Dendritic cell treated with granulocyte-macrophage colony-stimulating factor and Interleukin-4, amounts not matched to agents 40 ng/mL and 50 ng/mL, for 4 days (primary cell): ENCODE measurements around the gene CALN1.

ENCODE experiments used
- H3K27ac Mint-ChIP-seq: one replicate; pipeline ENCODE4 v1.8.0; 2022; ENCODE audit warnings: mild to moderate bottlenecking, mixed read lengths
- H3K27me3 Mint-ChIP-seq: one replicate; pipeline ENCODE4 v1.8.0; 2022; ENCODE audit warnings: mild to moderate bottlenecking, mixed read lengths
- H3K36me3 Mint-ChIP-seq: one replicate; pipeline ENCODE4 v1.8.0; 2022; ENCODE audit warnings: low read depth, mixed read lengths
- H3K4me1 Mint-ChIP-seq: one replicate; pipeline ENCODE4 v1.8.0; 2022; ENCODE audit warnings: low read depth, mixed read lengths
- H3K4me3 Mint-ChIP-seq: one replicate; pipeline ENCODE4 v1.8.0; 2022; ENCODE audit warnings: mild to moderate bottlenecking, moderate library complexity, mixed read lengths
- H3K9me3 Mint-ChIP-seq: one replicate; pipeline ENCODE4 v1.8.0; 2022; ENCODE audit warnings: mixed read lengths
- intact Hi-C: fragments of 100-400 bp; cut with micrococcal nuclease; formaldehyde crosslinking; loops from one replicate; pipeline ENCODE4 v1.15.0; 2022

The CALN1 gene

GRCh38 chr7:72030994-72031667 is 381.0 kb downstream of the CALN1 start:
- H3K4me3 Mint-ChIP-seq: no peak overlapping the region
- H3K27me3 Mint-ChIP-seq: peaks cover 3% of the 10 kb centered on the region
- H3K9me3 Mint-ChIP-seq: peaks cover 14% of the 10 kb centered on the region
- intact Hi-C loops: no loop called here
- no peak overlapping the region for H3K27ac Mint-ChIP-seq
- peaks cover 19% of the 10 kb centered on the region for H3K4me1 Mint-ChIP-seq
- peaks cover 1% of the 10 kb centered on the region for H3K36me3 Mint-ChIP-seq

- no peak overlapping the region for H3K4me3 Mint-ChIP-seq
- intact Hi-C loops: no loop called here
- peaks cover 11% of the 10 kb centered on the region for H3K9me3 Mint-ChIP-seq
- H3K4me1 Mint-ChIP-seq: peaks cover 6% of the 10 kb centered on the region
- no peak overlapping the region for H3K27ac Mint-ChIP-seq
- H3K27me3 Mint-ChIP-seq: no peaks in the 10 kb centered on the region
- no peaks in the 10 kb centered on the region for H3K36me3 Mint-ChIP-seq
Observed at GRCh38 chr7:72028267-72028666, 383.9 kb downstream of the CALN1 start.

- intact Hi-C loops: no loop called here
- H3K27me3 Mint-ChIP-seq: no peaks in the 10 kb centered on the region
- peaks cover 20% of the 10 kb centered on the region for H3K9me3 Mint-ChIP-seq
- H3K4me1 Mint-ChIP-seq: peaks cover 6% of the 10 kb centered on the region
- H3K36me3 Mint-ChIP-seq: no peaks in the 10 kb centered on the region
- H3K4me3 Mint-ChIP-seq: no peak overlapping the region
- no peak overlapping the region for H3K27ac Mint-ChIP-seq
Observed at GRCh38 chr7:72025381-72025960, 386.7 kb downstream of the CALN1 start.

GRCh38 chr7:72023926-72024325 is 388.2 kb downstream of the CALN1 start:
- no peak overlapping the region for H3K4me3 Mint-ChIP-seq
- H3K4me1 Mint-ChIP-seq: peaks cover 6% of the 10 kb centered on the region
- no peaks in the 10 kb centered on the region for H3K36me3 Mint-ChIP-seq
- no peaks in the 10 kb centered on the region for H3K27me3 Mint-ChIP-seq
- intact Hi-C loops: no loop called here
- peaks cover 9% of the 10 kb centered on the region for H3K9me3 Mint-ChIP-seq
- no peak overlapping the region for H3K27ac Mint-ChIP-seq

- intact Hi-C loops: no loop called here
- Mint-ChIP-seq H3K9me3 (peaks cover 9% of the 10 kb centered on the region), H3K4me3 (no peak overlapping the region), H3K27ac (no peak overlapping the region), H3K4me1 (peaks cover 6% of the 10 kb centered on the region), H3K27me3 (no peaks in the 10 kb centered on the region), H3K36me3 (no peaks in the 10 kb centered on the region)
Observed at GRCh38 chr7:72021716-72022115, 390.4 kb downstream of the CALN1 start.

- Mint-ChIP-seq H3K9me3 (peaks cover 9% of the 10 kb centered on the region), H3K4me1 (peaks cover 6% of the 10 kb centered on the region), H3K27ac (no peak overlapping the region), H3K27me3 (no peaks in the 10 kb centered on the region), H3K36me3 (no peaks in the 10 kb centered on the region), H3K4me3 (no peak overlapping the region)
- intact Hi-C loops: no loop called here
Observed at GRCh38 chr7:72020311-72020710, 391.8 kb downstream of the CALN1 start.

GRCh38 chr7:72019436-72019835 is 392.7 kb downstream of the CALN1 start:
- no peak overlapping the region for H3K4me3 Mint-ChIP-seq
- intact Hi-C loops: no loop called here
- H3K9me3 Mint-ChIP-seq: peaks cover 9% of the 10 kb centered on the region
- peaks cover 6% of the 10 kb centered on the region for H3K4me1 Mint-ChIP-seq
- H3K27ac Mint-ChIP-seq: no peak overlapping the region
- no peaks in the 10 kb centered on the region for H3K27me3 Mint-ChIP-seq
- H3K36me3 Mint-ChIP-seq: no peaks in the 10 kb centered on the region

- peaks cover 9% of the 10 kb centered on the region for H3K9me3 Mint-ChIP-seq
- H3K36me3 Mint-ChIP-seq: no peaks in the 10 kb centered on the region
- no peak overlapping the region for H3K4me3 Mint-ChIP-seq
- no peaks in the 10 kb centered on the region for H3K27me3 Mint-ChIP-seq
- no peak overlapping the region for H3K27ac Mint-ChIP-seq
- intact Hi-C loops: no loop called here
- H3K4me1 Mint-ChIP-seq: no peaks in the 10 kb centered on the region
Observed at GRCh38 chr7:72017756-72018155, 394.4 kb downstream of the CALN1 start.

GRCh38 chr7:72016574-72016973 is 395.6 kb downstream of the CALN1 start:
- Mint-ChIP-seq H3K27me3 (no peaks in the 10 kb centered on the region), H3K4me3 (no peak overlapping the region), H3K36me3 (no peaks in the 10 kb centered on the region), H3K9me3 (peaks cover 3% of the 10 kb centered on the region), H3K4me1 (no peaks in the 10 kb centered on the region), H3K27ac (no peak overlapping the region)
- intact Hi-C loops: no loop called here

GRCh38 chr7:72015136-72015535 is 397.0 kb downstream of the CALN1 start:
- no peaks in the 10 kb centered on the region for H3K36me3 Mint-ChIP-seq
- no peaks in the 10 kb centered on the region for H3K27me3 Mint-ChIP-seq
- no peaks in the 10 kb centered on the region for H3K9me3 Mint-ChIP-seq

GRCh38 chr7:72007018-72007417 is 405.1 kb downstream of the CALN1 start:
- Mint-ChIP-seq H3K9me3 (peaks cover 8% of the 10 kb centered on the region), H3K36me3 (no peaks in the 10 kb centered on the region), H3K4me1 (no peaks in the 10 kb centered on the region), H3K27ac (no peak overlapping the region), H3K27me3 (no peaks in the 10 kb centered on the region), H3K4me3 (no peak overlapping the region)
- intact Hi-C loops: no loop called here

More at GRCh38 chr7:72015136-72015535, 397.0 kb downstream of the CALN1 start:
- intact Hi-C loops: no loop called here
- Mint-ChIP-seq H3K27ac (no peak overlapping the region), H3K4me3 (no peak overlapping the region), H3K4me1 (no peaks in the 10 kb centered on the region)

- H3K36me3 Mint-ChIP-seq: no peaks in the 10 kb centered on the region
- no peaks in the 10 kb centered on the region for H3K27me3 Mint-ChIP-seq
- no peak overlapping the region for H3K27ac Mint-ChIP-seq
- H3K4me3 Mint-ChIP-seq: no peak overlapping the region
- H3K9me3 Mint-ChIP-seq: no peaks in the 10 kb centered on the region
- intact Hi-C loops: no loop called here
- peaks cover 7% of the 10 kb centered on the region for H3K4me1 Mint-ChIP-seq
Observed at GRCh38 chr7:72003236-72003635, 408.9 kb downstream of the CALN1 start.

GRCh38 chr7:71996141-71996540 is 416.0 kb downstream of the CALN1 start:
- intact Hi-C loops: no loop called here
- no peak overlapping the region for H3K4me3 Mint-ChIP-seq
- H3K36me3 Mint-ChIP-seq: no peaks in the 10 kb centered on the region
- H3K4me1 Mint-ChIP-seq: peaks cover under 1% of the 10 kb centered on the region
- no peak overlapping the region for H3K27ac Mint-ChIP-seq
- H3K27me3 Mint-ChIP-seq: no peaks in the 10 kb centered on the region
- no peaks in the 10 kb centered on the region for H3K9me3 Mint-ChIP-seq

- Mint-ChIP-seq H3K36me3 (no peaks in the 10 kb centered on the region), H3K4me1 (no peaks in the 10 kb centered on the region), H3K27me3 (no peaks in the 10 kb centered on the region), H3K27ac (no peak overlapping the region), H3K4me3 (no peak overlapping the region), H3K9me3 (no peaks in the 10 kb centered on the region)
- intact Hi-C loops: no loop called here
Observed at GRCh38 chr7:71995111-71995510, 417.0 kb downstream of the CALN1 start.

- Mint-ChIP-seq H3K36me3 (no peaks in the 10 kb centered on the region), H3K27ac (no peak overlapping the region), H3K9me3 (no peaks in the 10 kb centered on the region), H3K27me3 (peaks cover 5% of the 10 kb centered on the region), H3K4me1 (peaks cover 4% of the 10 kb centered on the region), H3K4me3 (no peak overlapping the region)
- intact Hi-C loops: no loop called here
Observed at GRCh38 chr7:71991586-71991985, 420.6 kb downstream of the CALN1 start.
